NCI-H2107 treated with DMSO at 0.1 percent for 48 hours (cell line): ENCODE data around the gene PPL.
"Not testable (repeated sequence)": the region's sequence is repeated elsewhere in the genome, so short reads cannot be mapped to it uniquely, and the experiment has no call there.

Experiments used
- DNase-seq: peaks from one replicate; lab custom pipeline; 2025; ENCODE audit not compliant: unreplicated experiment; lab: John Stamatoyannopoulos, UW

The PPL gene, protein sequence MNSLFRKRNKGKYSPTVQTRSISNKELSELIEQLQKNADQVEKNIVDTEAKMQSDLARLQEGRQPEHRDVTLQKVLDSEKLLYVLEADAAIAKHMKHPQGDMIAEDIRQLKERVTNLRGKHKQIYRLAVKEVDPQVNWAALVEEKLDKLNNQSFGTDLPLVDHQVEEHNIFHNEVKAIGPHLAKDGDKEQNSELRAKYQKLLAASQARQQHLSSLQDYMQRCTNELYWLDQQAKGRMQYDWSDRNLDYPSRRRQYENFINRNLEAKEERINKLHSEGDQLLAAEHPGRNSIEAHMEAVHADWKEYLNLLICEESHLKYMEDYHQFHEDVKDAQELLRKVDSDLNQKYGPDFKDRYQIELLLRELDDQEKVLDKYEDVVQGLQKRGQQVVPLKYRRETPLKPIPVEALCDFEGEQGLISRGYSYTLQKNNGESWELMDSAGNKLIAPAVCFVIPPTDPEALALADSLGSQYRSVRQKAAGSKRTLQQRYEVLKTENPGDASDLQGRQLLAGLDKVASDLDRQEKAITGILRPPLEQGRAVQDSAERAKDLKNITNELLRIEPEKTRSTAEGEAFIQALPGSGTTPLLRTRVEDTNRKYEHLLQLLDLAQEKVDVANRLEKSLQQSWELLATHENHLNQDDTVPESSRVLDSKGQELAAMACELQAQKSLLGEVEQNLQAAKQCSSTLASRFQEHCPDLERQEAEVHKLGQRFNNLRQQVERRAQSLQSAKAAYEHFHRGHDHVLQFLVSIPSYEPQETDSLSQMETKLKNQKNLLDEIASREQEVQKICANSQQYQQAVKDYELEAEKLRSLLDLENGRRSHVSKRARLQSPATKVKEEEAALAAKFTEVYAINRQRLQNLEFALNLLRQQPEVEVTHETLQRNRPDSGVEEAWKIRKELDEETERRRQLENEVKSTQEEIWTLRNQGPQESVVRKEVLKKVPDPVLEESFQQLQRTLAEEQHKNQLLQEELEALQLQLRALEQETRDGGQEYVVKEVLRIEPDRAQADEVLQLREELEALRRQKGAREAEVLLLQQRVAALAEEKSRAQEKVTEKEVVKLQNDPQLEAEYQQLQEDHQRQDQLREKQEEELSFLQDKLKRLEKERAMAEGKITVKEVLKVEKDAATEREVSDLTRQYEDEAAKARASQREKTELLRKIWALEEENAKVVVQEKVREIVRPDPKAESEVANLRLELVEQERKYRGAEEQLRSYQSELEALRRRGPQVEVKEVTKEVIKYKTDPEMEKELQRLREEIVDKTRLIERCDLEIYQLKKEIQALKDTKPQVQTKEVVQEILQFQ (N-terminal part only)

DNA sequence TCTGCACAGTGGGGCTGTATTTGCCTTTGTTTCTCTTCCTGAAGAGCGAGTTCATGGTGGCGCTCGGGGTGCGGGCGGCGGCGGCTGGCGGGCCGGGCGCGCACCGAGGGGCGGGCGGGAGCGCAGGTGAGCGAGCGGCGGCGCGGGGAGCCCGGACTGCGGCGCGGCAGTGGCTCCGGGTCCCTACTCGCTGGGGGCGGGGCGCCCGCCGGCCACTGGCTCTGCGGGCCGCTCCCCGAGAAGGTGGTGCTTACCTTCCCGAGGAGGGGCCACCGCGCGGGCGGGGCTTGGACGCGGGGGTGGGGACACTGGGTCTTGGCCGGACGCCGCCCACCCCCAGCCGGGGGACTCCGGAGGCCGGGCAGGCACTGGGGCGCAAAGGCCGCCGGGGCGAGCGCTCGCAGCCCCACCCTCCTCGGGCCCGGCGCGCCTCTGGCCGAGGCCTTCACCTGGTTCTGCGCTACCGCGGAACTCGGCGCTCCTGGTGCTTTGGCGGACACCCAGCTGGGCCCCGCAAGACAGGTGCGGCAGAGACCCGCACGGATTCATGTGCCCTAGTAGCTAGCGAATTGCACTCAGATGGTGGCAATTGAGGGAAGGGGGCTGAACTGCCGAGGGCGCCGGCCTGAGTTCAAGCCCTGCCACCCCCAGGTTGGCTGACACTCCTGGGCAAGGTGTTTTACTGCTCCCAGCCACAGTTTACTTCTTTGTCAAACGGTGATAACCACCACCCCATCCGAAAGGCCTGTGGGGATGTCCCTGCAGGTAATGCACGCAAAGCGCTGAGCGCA lies at the start of gene PPL:
Gene PPL, minus strand, starts transcription at position 158 of the 791 bp plus-strand sequence. Its CDS starts 103 bp downstream, at position 55.
- no peak for DNase-seq

DNA sequence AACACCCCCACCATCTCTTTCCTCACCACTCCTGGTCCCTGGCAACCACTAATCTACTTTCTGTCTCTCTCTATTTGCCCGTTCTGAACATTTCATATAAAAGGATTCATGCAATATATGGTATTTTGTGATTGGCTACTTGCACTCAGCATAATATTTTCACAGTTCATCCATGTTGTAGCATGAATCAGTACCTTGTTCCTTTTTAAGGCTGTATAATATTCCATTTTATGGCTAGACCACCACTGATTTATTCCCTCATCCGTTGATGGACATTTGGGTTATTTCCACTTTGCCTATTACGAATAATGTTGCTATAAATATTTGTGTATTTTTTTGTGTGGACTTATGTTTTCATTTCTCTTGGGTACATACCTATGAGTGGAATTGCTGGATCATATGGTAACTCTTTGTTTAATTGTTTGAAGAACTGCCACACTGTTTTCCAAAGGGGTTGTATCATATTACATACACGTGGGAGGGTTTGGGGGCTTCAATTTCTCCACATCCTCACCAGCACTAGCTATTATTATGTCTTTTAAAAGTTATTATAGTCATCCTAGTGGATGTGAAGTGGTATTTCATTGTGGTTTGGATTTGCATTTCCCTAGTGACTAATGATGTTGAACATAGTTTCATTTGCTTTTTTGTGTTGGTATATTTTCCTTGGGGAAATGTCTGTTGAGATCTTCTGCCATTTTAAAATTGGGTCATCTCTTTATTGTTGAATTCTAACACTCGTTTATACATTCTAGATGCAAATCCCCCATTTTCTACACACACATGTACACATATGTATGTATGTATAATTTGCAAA lies 47.4 kb upstream of the PPL start:
- DNase-seq, result no peak

DNA sequence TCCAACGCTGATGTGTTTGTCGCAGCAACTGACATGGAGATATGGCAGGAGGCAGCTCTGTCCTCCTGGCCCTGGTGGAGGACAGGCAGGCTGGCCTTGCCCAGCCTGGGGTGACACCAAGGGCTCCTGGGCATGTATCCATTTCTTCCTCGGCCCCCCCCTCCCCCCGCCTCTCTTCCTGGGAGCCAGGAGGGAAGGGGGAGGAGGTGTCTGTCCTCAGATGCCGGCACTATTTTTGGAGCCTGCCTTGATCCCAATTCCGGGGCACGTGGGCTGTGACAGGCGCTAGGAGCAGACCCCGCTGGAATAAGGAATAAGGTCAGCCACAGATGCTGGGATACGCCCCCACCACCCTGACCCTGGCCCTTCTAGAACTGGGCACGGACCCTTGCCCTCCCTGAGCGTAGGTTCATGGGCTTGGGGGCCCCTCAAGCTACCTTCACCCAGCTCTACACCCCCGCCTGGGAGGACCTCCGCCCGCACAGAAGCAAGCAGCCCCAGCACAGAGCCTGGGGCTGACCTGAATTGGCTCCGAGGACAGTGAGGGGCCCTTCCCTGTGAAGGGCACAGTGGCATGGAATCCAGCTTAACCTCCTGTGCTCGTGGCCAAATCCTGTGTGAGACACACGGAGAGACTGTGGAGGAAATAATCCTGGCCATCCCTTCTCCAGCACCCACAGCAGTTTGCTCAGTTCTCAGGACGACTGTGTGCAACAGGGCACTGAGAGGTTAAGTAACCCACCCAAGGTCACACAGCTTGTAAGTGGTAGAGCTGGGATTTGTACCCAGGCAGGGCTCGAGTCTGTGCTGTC lies 45.3 kb upstream of the PPL start:
- DNase-seq, result no peak

DNA sequence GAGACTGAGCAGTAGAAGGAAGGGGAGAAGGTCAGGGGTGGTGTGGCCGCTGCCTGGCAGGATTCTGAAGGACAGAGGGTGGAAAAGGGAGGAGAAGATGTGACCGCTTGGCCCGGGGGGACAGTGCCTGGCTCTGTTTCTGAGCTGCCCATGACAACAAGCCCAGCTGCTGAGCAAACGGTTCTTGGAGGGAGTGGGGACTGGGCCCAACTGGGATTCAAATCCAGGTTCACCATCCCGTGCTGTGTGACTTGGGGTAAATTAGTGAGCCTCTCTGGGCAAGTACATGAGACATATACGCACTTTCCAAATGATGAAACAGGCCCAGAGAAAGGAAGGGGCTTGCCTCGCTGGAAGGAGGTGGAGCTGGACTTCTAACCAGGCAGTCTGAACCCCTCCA lies 44.5 kb upstream of the PPL start:
- DNase-seq, result no peak

DNA sequence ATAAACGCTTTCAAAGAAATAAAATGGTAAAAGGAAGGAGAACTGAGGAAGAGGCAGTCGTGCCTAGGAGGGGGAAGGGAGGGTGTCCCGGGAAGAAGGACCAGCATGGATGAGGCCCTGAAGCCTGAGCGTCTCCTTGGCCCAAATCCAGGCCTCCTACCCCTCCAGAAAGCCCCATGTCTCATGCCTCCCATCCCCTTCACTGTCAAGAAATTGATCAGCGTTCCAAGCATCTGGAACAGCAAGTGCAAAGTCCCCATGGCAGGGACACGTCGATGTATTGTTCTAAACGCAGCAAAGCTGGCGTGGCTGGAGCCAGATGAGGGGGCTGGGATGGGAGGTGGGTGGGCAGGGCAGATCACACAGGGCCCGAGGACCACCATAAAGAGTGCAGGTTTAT lies 43.7 kb upstream of the PPL start:
- DNase-seq, result no peak

DNA sequence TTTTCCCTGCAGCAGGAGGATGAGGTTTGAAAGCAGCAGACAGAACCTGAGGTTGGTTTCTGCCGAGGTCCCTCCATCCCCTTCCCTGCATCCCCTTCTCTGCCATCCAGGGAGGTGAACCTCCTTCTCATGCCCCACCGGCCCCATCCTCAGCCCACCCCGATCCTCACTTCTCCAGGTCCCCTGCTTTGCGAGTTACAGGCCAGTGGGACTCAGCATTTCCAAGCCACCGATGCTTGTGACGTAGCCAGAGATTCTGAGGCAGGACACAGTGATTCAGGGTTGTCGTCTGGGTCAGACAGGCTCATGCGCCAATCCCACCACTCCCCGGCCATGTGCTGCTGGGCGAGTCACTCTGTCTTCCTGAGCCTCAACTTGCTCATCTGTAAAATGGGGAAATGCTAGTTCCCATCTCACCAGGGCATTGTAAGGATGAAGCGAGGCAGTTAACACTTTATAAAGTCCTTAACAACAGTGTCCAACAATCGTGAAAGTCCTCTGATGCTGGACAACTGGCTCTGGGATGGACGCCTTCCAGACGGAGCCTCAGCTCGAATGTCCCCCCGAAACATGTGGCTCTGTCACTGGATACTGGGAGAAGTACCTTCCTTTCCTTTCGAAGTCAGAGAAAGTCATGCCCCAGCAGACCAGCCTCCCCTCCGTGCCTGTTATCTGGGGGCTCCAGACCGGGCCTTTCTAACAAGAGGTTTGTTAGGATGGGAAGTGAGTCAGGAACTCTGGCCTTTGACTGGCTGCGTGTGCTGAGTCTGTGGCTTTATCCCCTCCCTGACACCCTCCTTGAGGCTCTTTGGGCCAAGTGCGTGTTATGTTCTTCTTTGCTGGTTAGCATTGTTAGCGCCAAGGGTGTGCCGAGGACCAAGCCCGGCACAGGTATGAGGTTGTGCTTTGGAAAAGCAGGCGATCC lies 43.0 kb upstream of the PPL start:
- no peak for DNase-seq

DNA sequence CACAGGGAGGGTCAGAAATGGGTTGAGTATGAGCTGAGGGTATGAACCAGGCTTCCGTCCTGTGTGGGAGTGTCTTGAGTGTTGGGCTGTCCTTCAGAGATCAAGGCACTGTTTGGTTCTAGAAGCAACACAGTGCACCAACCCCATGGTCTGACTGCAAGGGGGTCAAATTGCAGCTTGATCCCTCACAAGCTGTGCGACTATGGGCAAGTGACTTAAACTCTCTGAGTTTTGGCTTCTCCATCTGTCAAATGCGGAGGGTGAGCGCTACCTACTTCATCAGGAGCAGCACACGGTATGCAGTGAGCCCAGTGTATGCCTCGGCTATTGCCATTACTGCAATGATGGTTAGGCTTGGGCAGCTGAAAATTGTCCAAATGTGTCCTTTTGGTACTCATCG lies 42.2 kb upstream of the PPL start:
- DNase-seq, result no peak

DNA sequence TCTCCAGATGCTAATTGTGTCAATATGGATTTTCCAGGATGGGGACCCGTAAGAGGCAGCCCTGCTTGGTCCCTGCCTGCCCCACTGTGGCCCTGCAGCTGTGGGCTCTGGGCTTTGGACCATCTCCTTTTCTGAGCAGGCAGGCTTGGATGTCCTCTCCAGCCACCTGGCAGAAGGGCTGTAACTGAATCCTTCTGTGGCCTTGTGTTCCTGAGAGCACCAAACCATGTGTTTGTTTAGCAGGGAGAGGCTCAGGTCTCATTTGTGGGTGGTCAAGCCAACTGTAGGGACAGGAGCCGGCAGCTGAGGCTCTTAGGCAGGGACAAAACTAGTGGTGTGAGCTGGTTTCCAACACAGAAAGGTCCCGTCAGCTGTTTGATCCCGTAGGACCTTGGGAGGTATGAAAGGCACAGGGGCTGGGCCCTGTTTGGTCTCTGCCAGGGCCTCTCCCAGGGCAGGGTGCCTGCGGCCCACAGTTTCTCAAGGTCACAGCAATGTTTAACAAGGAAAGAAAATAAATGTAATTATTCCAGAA lies 39.7 kb upstream of the PPL start:
- DNase-seq, result no peak

DNA sequence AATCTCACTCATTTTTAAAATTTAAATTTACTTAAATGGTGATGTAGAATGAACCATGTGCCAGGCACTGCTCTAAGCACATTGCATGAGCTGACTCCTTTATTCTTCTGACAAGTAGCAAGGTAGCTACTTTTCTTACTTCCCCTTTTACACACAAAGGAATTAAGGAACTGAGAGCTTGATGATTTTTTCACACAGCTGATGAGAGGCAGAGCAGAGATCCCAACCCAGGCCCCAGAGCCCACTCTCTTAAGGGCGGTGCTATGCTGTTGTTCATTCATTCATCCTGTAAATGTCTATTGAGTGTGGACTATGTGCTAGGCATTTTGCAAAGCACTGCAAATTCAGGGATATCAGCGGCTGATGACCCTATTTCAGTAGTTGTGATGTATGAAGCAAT lies 39.1 kb upstream of the PPL start:
- DNase-seq, result no peak

DNA sequence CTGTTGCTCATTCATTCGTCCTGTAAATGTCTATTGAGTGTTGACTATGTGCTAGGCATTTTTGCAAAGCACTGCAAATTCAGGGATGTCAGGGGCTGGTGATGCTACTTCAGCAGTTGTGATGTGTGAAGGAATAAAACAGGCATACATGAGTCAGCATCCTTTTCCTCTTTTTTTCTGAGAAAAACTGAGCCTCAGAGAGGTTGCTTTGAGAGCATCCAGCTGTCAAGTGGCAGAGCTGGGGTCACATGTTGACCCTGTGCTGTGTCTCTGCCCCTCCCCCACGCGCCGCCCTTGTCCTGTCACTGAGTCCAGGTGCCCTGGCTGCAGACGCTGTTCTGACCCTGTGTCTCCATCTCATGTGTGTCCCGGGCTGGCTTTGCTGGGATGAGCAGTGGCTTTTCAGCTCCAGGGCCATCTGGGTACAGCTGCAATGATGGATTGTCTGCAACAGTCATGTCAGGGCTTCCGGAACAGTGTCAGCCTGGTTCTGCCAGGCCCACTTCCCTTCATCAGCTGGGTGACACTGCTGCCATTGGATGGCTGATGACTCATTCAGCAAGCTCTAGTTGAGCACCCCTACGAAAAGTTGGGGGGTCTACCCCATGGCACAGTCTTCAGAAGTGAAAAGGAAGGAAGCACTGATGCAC lies 36.1 kb upstream of the PPL start:
- DNase-seq, result no peak

DNA sequence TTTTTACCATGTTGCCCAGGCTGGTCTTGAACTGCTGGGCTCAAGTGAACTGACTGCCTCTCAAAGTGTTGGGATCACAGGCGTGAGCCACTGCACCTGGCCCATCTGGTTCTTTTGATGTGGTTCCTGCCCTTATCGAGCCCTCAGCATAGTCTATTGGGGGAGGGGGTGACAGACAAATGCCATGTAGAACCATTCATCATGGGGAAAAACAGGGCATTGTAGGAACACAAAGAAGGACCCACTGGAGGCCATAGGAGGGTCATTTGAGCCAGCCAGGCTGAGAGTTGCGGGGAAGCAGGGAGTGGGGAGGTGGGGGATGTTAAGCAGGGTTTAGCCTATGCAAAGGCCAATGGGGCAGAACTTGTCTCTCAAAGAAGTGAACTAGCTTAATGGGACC lies 33.1 kb upstream of the PPL start:
- DNase-seq, result no peak

DNA sequence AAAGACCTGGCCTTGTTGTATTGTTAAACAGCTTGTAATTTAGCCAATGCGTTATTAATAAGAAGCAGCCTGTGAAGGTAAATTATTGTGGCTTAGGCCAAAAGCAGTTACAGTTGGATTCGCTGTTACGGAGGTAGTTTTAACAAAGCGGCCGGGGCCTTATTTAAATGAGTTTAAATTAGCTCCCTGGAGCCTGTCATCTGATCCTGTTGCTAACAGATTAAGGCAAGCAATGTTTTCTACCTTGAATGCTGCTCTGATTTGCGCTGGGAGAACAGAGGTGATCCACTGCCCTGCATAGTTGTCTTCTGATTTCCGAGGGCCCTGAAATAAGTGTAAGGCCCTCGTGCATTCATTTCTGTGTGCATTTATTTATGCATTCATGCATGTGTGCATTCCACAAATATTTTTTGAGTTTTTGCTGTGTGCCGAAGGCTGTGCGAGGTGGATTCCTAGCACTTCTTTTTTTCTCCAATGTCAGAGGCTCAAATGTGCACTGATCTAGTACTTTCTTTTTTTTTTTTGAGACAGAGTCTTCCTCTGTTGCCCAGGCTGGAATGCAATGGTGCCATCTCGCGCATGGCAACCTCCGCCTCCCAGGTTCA lies 32.0 kb upstream of the PPL start:
- DNase-seq, result peak; percentile 71

DNA sequence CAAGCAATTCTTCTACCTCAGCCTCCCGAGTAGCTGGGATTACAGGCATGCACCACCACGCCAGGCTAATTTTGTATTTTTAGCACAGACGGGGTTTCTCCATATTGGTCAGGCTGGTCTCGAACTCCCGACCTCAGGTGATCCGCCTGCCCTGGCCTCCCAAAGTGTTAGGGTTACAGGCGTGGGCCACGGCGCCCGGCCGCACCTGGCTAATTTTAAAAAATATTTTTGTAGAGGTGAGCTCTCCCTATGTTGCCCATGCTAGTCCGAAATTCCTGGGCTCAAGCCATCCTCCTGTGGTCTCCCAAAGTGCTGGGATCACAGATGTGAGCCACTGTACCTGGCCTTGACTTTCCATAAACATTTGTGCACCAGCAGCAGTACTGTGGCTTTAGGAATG lies 31.3 kb upstream of the PPL start:
- DNase-seq, result not testable (repeated sequence)

DNA sequence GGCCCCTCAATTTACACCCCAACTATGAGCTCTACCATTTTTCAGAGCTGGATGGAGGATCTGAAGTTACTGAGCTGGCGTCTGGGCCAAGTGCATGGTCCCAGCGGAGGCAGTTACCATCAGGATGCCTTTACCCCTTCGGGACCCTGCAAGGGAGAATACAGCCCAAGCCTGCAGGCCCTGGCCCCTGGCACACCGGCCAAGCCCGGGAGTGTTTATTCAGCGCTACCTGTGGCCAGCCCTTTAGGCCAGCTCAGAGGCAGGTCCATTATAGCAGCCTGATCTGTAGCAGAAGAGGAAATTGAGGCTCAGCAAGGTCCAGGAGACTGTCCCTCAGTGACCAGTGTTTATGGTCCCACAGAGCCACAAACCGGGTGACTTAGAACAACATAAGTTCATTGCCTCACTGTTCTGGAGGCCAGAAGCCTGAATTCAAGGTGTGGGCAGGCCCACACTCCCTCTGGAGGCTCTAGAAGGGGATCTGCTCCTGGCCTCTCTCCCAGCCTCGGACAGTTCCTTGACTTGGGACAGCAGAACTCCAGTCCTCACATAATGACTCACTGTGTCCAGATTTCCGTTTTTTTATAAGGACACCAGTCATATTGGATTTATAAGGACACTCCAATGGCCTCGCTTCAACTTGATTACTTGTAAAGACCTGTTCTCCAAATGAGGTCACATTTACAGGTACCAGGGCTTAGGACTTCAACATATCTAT lies 29.9 kb upstream of the PPL start:
- no peak for DNase-seq

DNA sequence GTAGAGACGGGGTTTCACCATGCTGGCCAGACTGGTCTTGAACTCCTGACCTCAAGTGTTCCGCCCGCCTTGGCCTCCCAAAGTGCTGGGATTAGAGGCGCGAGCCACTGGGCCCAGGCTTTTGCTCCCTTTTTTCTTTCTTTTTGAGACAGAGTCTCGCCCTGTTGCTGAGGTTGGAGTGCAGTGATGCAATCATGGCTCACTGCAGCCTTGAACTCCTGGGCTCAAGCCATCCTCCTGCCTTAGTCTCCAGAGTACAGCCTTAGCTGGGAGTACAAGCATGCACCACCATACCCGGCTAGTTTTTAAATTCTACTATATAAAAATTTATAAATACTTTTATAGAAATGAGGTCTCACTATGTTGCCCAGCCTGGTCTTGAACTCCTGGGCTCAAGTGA lies 26.6 kb upstream of the PPL start:
- not testable (repeated sequence) for DNase-seq

DNA sequence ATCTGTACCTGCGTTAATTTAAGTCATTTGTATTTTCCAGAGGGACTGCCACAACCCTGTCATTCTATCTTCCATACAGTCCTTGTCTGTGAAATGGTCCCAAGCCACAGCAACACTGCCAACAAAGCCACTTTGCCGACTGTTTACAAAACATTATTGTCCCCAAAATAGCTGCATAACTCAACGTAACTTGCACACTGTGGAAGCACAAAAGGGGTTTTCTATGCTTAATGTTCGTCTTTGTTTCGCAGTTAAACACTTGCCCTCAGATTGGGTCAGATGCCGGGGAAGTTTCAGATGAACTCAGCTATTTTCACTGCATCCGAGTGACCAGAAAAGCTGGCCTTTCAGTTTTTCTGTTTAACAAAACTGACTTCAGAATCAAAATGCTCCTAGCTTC lies 25.8 kb upstream of the PPL start:
- DNase-seq, result no peak
